ENCODE results near the gene RFX5.

GRCh38 chr1:151294742-151295462, 52.1 kb downstream of the RFX5 start:
- no peak for TF ChIP-seq CTCF (IDR thresholded peaks at IDR 0.05)
- no peak for TF ChIP-seq POLR2A (IDR thresholded peaks at IDR 0.05)

Data from adrenal gland (tissue), 5 donors.